A673 (cell line): ENCODE measurements around the gene RCAN3. TPM values are rescaled to one million over a fixed set of nuclear protein-coding genes. Genes with fewer than 3 reads are reported as not detected.
"Not testable (repeated sequence)": the region's sequence is repeated elsewhere in the genome, so short reads cannot be mapped to it uniquely, and the experiment has no call there.

Experiments
- BruUV-seq: library from RNA; stranded (reverse); fragments of 400-500 nt; replicated peaks from 2 replicates; lab custom pipeline; 2021; lab: Mats Ljungman, UMichigan
- CTCF ChIA-PET: fragments of 300-600 bp; sonication (Branson Sonifier 250); formaldehyde crosslinking; loops from one replicate; lab custom pipeline; 2022; ENCODE audit warnings: antibody characterized with exemption; lab: Charles Lee
- POLR2A ChIA-PET: fragments of 300-600 bp; sonication (Branson Sonifier 250); formaldehyde crosslinking; loops from one replicate; lab custom pipeline; 2022; ENCODE audit warnings: antibody characterized with exemption; ENCODE audit not compliant: low non-redundant PET; lab: Charles Lee
- DNase-seq: peaks from one replicate; pipeline ENCODE4 v3.0.0-alpha.2; 2015; ENCODE audit warnings: low spot score
- H3K27ac ChIP-seq: fragments of 200-600 bp; sonication (generic); 2 replicates; pipeline ENCODE4 v1.5.1; 2016; ENCODE audit warnings: mixed run types, low read depth, mild to moderate bottlenecking, mixed read lengths, antibody characterized with exemption, low read length; ENCODE audit not compliant: poor library complexity, severe bottlenecking
- H3K27me3 ChIP-seq: fragments of 200-600 bp; sonication (generic); replicated peaks from 2 replicates; pipeline ENCODE4 v1.6.1; 2017; ENCODE audit warnings: mixed run types, low read depth, mild to moderate bottlenecking, mixed read lengths, antibody characterized with exemption, low read length; ENCODE audit not compliant: insufficient read depth, poor library complexity
- H3K36me3 ChIP-seq: fragments of 200-600 bp; sonication (generic); 2 replicates; pipeline ENCODE4 v1.6.1; 2016; ENCODE audit warnings: mixed run types, mild to moderate bottlenecking, mixed read lengths, antibody characterized with exemption, low read length; ENCODE audit not compliant: insufficient read depth, poor library complexity, severe bottlenecking
- H3K4me1 ChIP-seq: fragments of 200-600 bp; sonication (generic); 2 replicates; pipeline ENCODE4 v1.6.1; 2017; ENCODE audit warnings: mixed run types, mild to moderate bottlenecking, mixed read lengths, antibody characterized with exemption, low read length; ENCODE audit not compliant: insufficient read depth, poor library complexity, severe bottlenecking
- H3K4me3 ChIP-seq: fragments of 200-600 bp; sonication (generic); 2 replicates; pipeline ENCODE4 v1.5.1; 2016; ENCODE audit warnings: low read depth, mixed run types, mild to moderate bottlenecking, mixed read lengths, low read length; ENCODE audit not compliant: poor library complexity, severe bottlenecking
- H3K9me3 ChIP-seq: fragments of 200-600 bp; sonication (generic); 2 replicates; pipeline ENCODE4 v1.6.1; 2016; ENCODE audit warnings: mixed run types, low read depth, mild to moderate bottlenecking, mixed read lengths, antibody characterized with exemption, low read length; ENCODE audit not compliant: poor library complexity, severe bottlenecking
- EZH2 ChIP-seq: fragments of 200-600 bp; sonication (generic); IDR thresholded peaks from 2 replicates; pipeline ENCODE4 v1.6.1; 2017; ENCODE audit warnings: borderline replicate concordance, low read depth, mild to moderate bottlenecking, mixed read lengths, antibody characterized with exemption, low read length; ENCODE audit not compliant: poor library complexity, severe bottlenecking
- intact Hi-C: fragments of 100-400 bp; cut with micrococcal nuclease; formaldehyde crosslinking; loops from one replicate; pipeline ENCODE4 v1.10.0; 2022; ENCODE audit not compliant: unreplicated experiment
- total RNA-seq: library from RNA; stranded (reverse); gene quantifications from 2 replicates; pipeline ENCODE4 v1.2.3, GENCODE V29; 2021
- TF ChIP-seq, protein P1 (sequence below): fragments of 300-800, 200-600 bp; sonication (generic); conservative IDR thresholded peaks from 2 replicates; pipeline ENCODE4 v1.5.1; 2017; ENCODE audit warnings: low read depth, mild to moderate bottlenecking, antibody characterized with exemption, low read length, moderate library complexity, mixed read lengths

The RCAN3 gene
- total RNA-seq, 1 experiment from 2014 or later = 7.4 TPM

GRCh38 chr1:24508911-24509310, 6.3 kb downstream of the RCAN3 start:
- POLR2A ChIA-PET = no interaction called here
- BruUV-seq = no TSS peak
- H3K4me1 ChIP-seq = no peaks in the 10 kb centered on the region

GRCh38 chr1:24513706-24514105, 11.1 kb downstream of the RCAN3 start:
- intact Hi-C loops = no loop called here
- Histone ChIP-seq H3K9me3 (no peaks in the 10 kb centered on the region), H3K4me3 (no peak overlapping the region), H3K27ac (no peak overlapping the region), H3K27me3 (no peaks in the 10 kb centered on the region), H3K4me1 (no peaks in the 10 kb centered on the region), H3K36me3 (no peaks in the 10 kb centered on the region)
- BruUV-seq = no TSS peak
- ChIA-PET CTCF (no interaction called here), POLR2A (no interaction called here)
- TF ChIP-seq, protein P1, sequence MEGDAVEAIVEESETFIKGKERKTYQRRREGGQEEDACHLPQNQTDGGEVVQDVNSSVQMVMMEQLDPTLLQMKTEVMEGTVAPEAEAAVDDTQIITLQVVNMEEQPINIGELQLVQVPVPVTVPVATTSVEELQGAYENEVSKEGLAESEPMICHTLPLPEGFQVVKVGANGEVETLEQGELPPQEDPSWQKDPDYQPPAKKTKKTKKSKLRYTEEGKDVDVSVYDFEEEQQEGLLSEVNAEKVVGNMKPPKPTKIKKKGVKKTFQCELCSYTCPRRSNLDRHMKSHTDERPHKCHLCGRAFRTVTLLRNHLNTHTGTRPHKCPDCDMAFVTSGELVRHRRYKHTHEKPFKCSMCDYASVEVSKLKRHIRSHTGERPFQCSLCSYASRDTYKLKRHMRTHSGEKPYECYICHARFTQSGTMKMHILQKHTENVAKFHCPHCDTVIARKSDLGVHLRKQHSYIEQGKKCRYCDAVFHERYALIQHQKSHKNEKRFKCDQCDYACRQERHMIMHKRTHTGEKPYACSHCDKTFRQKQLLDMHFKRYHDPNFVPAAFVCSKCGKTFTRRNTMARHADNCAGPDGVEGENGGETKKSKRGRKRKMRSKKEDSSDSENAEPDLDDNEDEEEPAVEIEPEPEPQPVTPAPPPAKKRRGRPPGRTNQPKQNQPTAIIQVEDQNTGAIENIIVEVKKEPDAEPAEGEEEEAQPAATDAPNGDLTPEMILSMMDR = no peak
- no peak for TF ChIP-seq EZH2
- no peak for DNase-seq

More at GRCh38 chr1:24508911-24509310, 6.3 kb downstream of the RCAN3 start:
- intact Hi-C loops = no loop called here
- H3K9me3 ChIP-seq = no peaks in the 10 kb centered on the region
- CTCF ChIA-PET = no interaction called here
- no peak overlapping the region for H3K4me3 ChIP-seq
- H3K36me3 ChIP-seq = no peaks in the 10 kb centered on the region
- no peak overlapping the region for H3K27ac ChIP-seq
- no peaks in the 10 kb centered on the region for H3K27me3 ChIP-seq
- DNase-seq = no peak
- TF ChIP-seq, protein P1 = no peak
- no peak for TF ChIP-seq EZH2

DNA sequence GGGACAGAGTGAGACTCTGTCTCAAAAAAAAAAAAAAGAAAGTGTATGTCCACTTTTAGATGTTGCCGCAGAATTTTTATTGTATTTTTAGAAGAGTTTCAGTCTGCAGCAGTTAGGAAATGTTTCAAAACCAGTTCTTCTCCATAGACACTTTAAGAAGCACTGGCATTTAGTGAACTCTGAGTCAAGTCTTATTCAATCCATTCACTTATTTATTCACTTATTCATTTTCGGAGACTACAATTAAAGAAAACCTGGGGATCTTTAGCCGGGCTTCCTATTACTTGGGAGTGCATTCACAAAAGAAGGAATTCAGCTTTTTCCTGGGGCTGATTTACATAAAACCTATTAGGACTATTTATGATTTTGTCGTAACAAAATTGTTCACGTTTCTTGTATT, 12.3 kb downstream of the RCAN3 start:
- intact Hi-C loops = no loop called here
- no peaks in the 10 kb centered on the region for H3K36me3 ChIP-seq
- no peak overlapping the region for H3K4me3 ChIP-seq
- H3K27ac ChIP-seq = no peak overlapping the region
- no peak for DNase-seq
- ChIA-PET POLR2A (no interaction called here), CTCF (interaction anchor here (1.2 kb wide), 1 partner anchor 72 kb away, joined by 3 read pairs; no protein-coding TSS in a partner anchor)
- no peaks in the 10 kb centered on the region for H3K27me3 ChIP-seq
- no peak for TF ChIP-seq EZH2
- TF ChIP-seq, protein P1 = no peak
- no peaks in the 10 kb centered on the region for H3K9me3 ChIP-seq
- no TSS peak for BruUV-seq
- H3K4me1 ChIP-seq = no peaks in the 10 kb centered on the region

DNA sequence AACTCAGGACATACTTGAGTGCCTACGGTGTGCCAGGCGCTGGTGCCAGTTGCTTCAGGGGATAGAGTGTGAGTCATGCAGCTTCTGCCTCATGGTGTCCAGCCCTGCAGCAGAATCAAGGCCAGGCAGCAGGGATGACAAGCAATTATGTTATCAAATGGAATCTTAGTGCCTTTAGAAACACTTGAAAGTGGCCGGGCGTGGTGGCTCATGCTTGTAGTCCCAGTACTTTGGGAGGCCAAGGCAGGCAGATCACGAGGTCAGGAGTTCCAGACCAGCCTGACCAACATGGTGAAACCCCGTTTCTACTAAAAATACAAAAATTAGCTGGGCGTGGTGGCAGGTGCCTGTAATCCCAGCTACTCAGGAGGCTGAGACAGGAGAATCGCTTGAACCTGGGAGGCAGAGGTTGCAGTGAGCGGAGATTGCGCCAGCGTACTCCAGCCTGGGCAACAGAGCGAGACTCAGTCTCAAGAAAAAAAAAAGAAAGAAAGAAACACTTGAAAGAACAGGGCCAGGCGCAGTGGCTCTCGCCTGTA, 13.1 kb downstream of the RCAN3 start:
- BruUV-seq, H3K9me3 ChIP-seq, H3K27me3 ChIP-seq, H3K4me1 ChIP-seq, H3K36me3 ChIP-seq, POLR2A ChIA-PET, intact Hi-C loops, H3K4me3 ChIP-seq, H3K27ac ChIP-seq: not testable (repeated sequence)
- CTCF ChIA-PET = interaction anchor here (1.2 kb wide), 1 partner anchor 71 kb away, joined by 3 read pairs; no protein-coding TSS in a partner anchor
- peak; percentile 14 for DNase-seq
